D721Med (cell line): ENCODE results near the gene PDCD6IP.
"Not testable (repeated sequence)": the region's sequence is repeated elsewhere in the genome, so short reads cannot be mapped to it uniquely, and the experiment has no call there.

Experiments
- DNase-seq: peaks from one replicate; pipeline ENCODE4 v3.0.0; 2011; ENCODE audit warnings: low spot score; ENCODE audit not compliant: insufficient read length
- FAIRE-seq: peaks from 2 replicates; lab custom pipeline; 2011; peaks lifted over from hg19 to GRCh38; lab: Jason Lieb, UNC
- TF ChIP-seq, protein P1 (sequence below): IDR thresholded peaks from 2 replicates; pipeline ENCODE4 v1.5.1; 2012; ENCODE audit warnings: mild to moderate bottlenecking, control low read depth; ENCODE audit not compliant: insufficient read depth; ENCODE audit errors: missing control alignments

The PDCD6IP gene

DNA sequence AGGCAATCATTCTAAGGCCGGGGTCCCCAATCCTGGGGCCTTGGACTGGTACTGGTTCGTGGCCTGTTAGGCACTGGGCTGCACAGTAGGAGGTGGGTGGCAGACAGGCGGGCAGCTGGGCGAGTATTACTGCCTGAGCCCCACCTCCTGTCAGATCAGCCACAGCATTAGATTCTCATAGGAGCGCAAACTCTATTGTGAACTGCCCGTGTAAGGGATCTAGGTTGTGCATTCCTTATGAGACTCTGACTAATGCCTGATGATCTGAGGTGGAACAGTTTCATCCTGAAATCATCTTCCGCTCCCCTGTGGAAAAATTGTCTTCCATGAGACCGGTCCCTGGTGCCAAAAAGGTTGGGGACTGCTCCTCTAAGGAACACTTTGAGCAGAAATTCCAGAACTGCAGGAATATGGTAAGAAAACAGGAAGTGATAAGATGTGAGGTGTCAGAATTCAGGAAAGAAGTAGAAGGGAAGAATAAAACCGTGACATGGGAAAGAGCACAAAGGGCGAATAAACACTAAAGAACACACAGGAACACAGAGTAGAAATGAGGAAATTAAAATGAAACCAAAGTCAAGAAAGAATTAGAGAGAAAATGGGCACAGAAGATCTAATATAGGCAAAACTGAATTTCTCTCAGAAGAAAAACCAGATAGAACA is 57.6 kb downstream of the PDCD6IP start:
- no peak for FAIRE-seq
- no peak for DNase-seq
- TF ChIP-seq, protein P1, sequence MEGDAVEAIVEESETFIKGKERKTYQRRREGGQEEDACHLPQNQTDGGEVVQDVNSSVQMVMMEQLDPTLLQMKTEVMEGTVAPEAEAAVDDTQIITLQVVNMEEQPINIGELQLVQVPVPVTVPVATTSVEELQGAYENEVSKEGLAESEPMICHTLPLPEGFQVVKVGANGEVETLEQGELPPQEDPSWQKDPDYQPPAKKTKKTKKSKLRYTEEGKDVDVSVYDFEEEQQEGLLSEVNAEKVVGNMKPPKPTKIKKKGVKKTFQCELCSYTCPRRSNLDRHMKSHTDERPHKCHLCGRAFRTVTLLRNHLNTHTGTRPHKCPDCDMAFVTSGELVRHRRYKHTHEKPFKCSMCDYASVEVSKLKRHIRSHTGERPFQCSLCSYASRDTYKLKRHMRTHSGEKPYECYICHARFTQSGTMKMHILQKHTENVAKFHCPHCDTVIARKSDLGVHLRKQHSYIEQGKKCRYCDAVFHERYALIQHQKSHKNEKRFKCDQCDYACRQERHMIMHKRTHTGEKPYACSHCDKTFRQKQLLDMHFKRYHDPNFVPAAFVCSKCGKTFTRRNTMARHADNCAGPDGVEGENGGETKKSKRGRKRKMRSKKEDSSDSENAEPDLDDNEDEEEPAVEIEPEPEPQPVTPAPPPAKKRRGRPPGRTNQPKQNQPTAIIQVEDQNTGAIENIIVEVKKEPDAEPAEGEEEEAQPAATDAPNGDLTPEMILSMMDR = no peak

DNA sequence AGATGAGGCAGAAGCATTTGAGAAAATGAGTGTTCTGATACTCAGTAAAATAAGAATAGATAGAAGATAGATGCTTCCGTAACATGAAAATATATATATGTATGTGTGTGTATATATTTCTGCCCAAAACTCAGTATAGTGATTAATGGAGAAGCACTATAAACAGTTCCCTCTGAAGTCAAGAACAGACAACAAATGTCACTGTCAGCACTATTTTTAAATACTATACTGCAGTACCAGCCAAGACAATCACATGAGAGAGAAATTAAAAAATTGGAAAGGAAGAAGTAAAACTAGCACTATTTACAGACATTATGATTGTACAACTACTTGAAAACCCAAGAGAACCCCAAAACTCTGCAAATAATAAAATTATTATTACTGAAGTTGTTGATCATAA is 59.3 kb downstream of the PDCD6IP start:
- not testable (repeated sequence) for DNase-seq, FAIRE-seq

DNA sequence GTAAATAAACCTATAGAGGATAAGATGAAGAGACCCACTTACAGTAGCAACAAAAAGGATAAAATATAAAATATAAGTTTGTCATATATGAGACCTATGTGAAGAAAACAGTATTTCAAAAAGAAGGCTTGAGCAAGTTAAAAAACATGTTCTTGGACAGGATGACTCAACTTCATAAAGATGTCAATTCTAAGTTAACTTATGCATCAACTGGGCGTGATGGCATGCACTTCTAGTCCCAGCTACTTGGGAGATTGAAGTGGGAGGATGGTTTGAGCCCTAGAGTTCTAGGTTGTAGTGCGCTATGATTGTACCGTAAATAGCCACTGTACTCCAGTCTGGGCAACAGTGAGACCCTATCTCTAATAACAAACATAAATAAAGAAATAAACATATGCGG is 59.7 kb downstream of the PDCD6IP start:
- FAIRE-seq (no peak), DNase-seq (no peak)
- TF ChIP-seq, protein P1 = no peak

DNA sequence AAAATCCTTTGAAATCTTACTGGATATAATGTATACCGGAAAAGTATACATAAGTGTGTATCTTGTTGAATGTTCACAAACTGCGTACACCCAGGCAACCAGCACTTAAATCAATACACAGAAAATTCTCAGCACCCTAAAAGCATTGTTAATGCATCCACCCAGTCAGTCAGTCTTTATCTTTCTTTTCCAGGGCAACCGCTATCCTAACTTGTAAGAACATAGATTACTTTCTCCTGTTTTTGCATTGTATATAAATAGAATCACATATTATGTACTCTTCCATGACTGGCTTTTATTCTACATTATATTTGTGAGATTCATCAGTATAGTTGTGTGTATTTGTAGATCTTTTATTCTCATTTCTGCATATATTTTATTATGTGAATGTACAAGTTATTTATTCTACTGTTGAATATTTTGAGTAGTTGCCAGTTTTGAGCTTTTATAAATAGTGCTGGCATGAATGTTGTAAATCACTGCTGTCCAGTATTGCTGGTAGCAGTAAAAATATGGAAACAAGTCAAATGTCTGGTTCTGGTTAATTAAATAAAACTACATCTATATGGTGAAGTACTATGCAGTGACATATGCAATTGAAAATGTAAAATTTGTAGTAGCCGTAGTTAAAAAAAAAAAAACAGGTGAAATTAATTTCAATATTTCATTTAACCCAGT is 62.1 kb downstream of the PDCD6IP start:
- no peak for DNase-seq
- TF ChIP-seq, protein P1 = no peak
- no peak for FAIRE-seq

DNA sequence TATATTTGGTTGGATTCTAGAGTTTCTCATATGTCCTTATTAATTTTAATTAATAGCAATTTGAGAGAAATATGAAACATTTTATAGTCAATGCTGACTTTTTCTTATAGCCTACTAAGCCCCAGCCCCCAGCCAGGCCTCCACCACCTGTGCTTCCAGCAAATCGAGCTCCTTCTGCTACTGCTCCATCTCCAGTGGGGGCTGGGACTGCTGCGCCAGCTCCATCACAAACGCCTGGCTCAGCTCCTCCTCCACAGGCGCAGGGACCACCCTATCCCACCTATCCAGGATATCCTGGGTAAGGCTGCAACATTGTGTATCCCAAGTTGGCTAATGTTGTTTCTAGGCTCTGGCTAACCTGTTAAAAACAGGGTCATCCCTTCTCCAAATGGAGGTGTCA is 66.7 kb downstream of the PDCD6IP start:
- no peak for DNase-seq
- no peak for FAIRE-seq
- TF ChIP-seq, protein P1 = no peak

DNA sequence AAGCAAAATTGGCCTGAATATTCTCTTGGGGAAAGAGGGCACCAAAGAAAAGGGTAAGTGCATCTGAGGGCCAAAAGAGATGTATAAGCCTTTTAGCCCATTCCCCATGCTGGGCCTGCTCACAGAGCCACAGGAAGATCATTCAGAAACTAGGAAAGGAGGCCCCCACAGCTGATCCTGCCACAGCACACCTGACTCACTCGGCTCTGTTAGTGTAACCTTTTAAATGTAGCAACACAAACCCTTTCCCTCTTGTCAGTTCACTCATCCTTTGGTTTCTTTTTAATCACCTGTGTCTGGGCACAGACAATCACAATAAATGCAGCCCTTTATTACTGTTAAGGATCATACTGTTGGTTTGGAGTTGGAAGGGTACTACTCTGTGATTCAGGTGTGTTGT is 69.9 kb downstream of the PDCD6IP start:
- TF ChIP-seq, protein P1 = no peak
- no peak for DNase-seq
- no peak for FAIRE-seq

DNA sequence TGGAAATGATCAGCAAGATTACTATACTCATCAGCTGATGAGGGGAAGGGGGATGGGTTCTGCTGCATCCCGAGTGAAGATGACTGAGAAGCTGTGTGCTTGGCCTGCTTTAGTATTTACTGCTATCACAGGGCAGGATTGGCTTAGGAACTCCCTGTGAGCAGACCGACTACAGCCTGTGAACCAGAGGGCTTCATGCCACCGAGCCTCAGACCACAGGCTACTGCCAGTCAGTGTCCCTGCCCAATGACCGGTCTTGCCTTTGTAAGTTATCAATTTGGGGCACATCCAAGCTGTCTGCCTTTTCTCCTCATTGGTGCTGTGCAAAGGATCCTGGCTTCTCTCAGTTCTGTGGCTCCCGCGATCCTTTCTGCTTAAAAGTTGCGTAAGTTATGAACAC is 71.5 kb downstream of the PDCD6IP start:
- no peak for DNase-seq
- FAIRE-seq = no peak
- TF ChIP-seq, protein P1 = no peak
